Panc1 (cell line): Measurements from ENCODE around the gene HCK.

ENCODE experiments used
- SIN3A ChIP-seq: IDR thresholded peaks from 2 replicates; pipeline ENCODE4 v1.6.1; 2012; ENCODE audit warnings: low read depth, mild to moderate bottlenecking, low read length, moderate library complexity, borderline replicate concordance; ENCODE audit not compliant: insufficient read depth
- TF ChIP-seq, protein P1 (sequence below): fragments of 450-650 bp; IDR thresholded peaks from 2 replicates; pipeline ENCODE4 v1.5.1; 2017; ENCODE audit warnings: mild to moderate bottlenecking

DNA sequence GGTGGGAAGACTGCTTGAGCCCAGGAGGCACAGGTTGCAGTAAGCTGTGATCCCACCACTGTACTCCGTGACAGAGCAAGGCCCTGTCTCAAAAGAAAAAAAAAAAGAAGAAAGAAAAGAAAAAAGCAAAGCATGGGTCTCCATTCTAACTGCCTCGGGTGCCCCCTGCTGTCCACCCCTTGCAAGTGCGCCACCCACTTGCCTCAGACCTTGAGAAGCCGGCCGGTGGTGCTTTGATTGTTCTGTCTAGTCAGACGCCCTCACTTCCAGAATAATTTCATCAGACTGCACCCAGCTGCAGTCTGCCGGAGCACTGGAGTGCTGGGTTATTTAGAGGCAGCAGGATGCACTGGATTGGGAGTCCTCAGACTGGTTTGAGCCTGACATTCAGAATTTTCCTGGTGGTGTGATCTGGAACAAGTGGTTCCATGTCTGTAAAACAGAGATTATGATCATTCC is 39.9 kb downstream of the HCK start:
- TF ChIP-seq, protein P1, sequence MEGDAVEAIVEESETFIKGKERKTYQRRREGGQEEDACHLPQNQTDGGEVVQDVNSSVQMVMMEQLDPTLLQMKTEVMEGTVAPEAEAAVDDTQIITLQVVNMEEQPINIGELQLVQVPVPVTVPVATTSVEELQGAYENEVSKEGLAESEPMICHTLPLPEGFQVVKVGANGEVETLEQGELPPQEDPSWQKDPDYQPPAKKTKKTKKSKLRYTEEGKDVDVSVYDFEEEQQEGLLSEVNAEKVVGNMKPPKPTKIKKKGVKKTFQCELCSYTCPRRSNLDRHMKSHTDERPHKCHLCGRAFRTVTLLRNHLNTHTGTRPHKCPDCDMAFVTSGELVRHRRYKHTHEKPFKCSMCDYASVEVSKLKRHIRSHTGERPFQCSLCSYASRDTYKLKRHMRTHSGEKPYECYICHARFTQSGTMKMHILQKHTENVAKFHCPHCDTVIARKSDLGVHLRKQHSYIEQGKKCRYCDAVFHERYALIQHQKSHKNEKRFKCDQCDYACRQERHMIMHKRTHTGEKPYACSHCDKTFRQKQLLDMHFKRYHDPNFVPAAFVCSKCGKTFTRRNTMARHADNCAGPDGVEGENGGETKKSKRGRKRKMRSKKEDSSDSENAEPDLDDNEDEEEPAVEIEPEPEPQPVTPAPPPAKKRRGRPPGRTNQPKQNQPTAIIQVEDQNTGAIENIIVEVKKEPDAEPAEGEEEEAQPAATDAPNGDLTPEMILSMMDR, result peak; percentile 100
- no peak for TF ChIP-seq SIN3A
